Calu3 (cell line): Measurements from ENCODE around the gene EPHB2. TPM values are rescaled to one million over a fixed set of nuclear protein-coding genes. Genes with fewer than 3 reads are reported as not detected.

Source experiments
- BruUV-seq: library from RNA; stranded (reverse); fragments of 400-500 nt; replicated peaks from 2 replicates; lab custom pipeline; 2021; lab: Mats Ljungman, UMichigan
- CTCF ChIA-PET: fragments of 300-600 bp; sonication (Branson Sonifier 250); formaldehyde crosslinking; loops from one replicate; lab custom pipeline; 2022; ENCODE audit warnings: antibody characterized with exemption; lab: Charles Lee
- DNase-seq: peaks from one replicate; pipeline ENCODE4 v3.0.0; 2022
- H3K27ac Mint-ChIP-seq: one replicate; pipeline ENCODE4 v1.8.0; 2022; ENCODE audit warnings: mixed read lengths; ENCODE audit not compliant: unreplicated experiment
- H3K27me3 Mint-ChIP-seq: one replicate; pipeline ENCODE4 v1.8.0; 2022; ENCODE audit warnings: mixed read lengths; ENCODE audit not compliant: unreplicated experiment
- H3K36me3 Mint-ChIP-seq: one replicate; pipeline ENCODE4 v1.8.0; 2022; ENCODE audit warnings: mild to moderate bottlenecking, moderate library complexity, mixed read lengths; ENCODE audit not compliant: insufficient read depth, unreplicated experiment
- H3K4me1 Mint-ChIP-seq: one replicate; pipeline ENCODE4 v1.8.0; 2022; ENCODE audit warnings: mild to moderate bottlenecking, low read depth, mixed read lengths; ENCODE audit not compliant: unreplicated experiment
- H3K4me3 Mint-ChIP-seq: one replicate; pipeline ENCODE4 v1.8.0; 2022; ENCODE audit warnings: mild to moderate bottlenecking, low read depth, moderate library complexity, mixed read lengths; ENCODE audit not compliant: unreplicated experiment
- H3K9me3 Mint-ChIP-seq: one replicate; pipeline ENCODE4 v1.8.0; 2022; ENCODE audit warnings: low read depth, mixed read lengths; ENCODE audit not compliant: unreplicated experiment
- CTCF ChIP-seq: fragments of 200-600 bp; IDR thresholded peaks from one replicate; pipeline ENCODE4 v1.8.0; 2022; ENCODE audit warnings: antibody characterized with exemption; ENCODE audit not compliant: unreplicated experiment
- intact Hi-C: fragments of 100-400 bp; cut with micrococcal nuclease; formaldehyde crosslinking; loops from one replicate; pipeline ENCODE4 v1.10.0; 2022; ENCODE audit not compliant: unreplicated experiment
- total RNA-seq: library from RNA; stranded (reverse); gene quantifications from 2 replicates; pipeline ENCODE4 v1.2.3, GENCODE V29; 2022

Gene EPHB2
- total RNA-seq, 1 experiment from 2014 or later = 19.3 TPM

- intact Hi-C loops = no loop called here
- peaks cover 4% of the 10 kb centered on the region for H3K36me3 Mint-ChIP-seq
- no peak for DNase-seq
- H3K27me3 Mint-ChIP-seq = no peaks in the 10 kb centered on the region
- CTCF ChIA-PET = no interaction called here
- H3K27ac Mint-ChIP-seq = no peak overlapping the region
- H3K9me3 Mint-ChIP-seq = no peaks in the 10 kb centered on the region
- no peaks in the 10 kb centered on the region for H3K4me1 Mint-ChIP-seq
- BruUV-seq = no TSS peak
- no peak overlapping the region for H3K4me3 Mint-ChIP-seq
- TF ChIP-seq CTCF = no peak
Observed at GRCh38 chr1:22874785-22875184, 164.1 kb downstream of the EPHB2 start.

DNA sequence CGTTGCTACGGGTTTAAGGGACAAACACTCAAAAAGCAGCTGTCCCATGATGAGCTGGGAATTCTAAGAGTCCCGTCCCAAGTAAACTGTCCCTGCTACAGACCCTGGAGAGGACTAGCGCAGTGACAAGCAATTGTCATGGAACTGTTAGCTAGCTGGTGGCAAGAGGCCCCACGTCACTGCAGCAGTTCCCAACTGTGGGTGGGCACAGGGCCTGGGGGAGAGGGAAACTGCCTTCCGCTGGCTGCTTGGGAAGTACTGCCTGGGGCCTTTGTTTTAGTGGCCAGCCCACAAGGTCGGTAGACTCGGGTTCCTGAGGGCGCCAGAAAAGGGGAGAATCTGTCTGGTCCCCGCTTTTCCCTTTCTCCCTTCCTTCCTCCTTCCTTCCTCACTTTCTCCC, 164.6 kb downstream of the EPHB2 start:
- Mint-ChIP-seq H3K27me3 (no peaks in the 10 kb centered on the region), H3K9me3 (no peaks in the 10 kb centered on the region), H3K4me1 (no peaks in the 10 kb centered on the region), H3K4me3 (no peak overlapping the region), H3K36me3 (peaks cover 4% of the 10 kb centered on the region), H3K27ac (no peak overlapping the region)
- no TSS peak for BruUV-seq
- no peak for TF ChIP-seq CTCF
- intact Hi-C loops = no loop called here
- CTCF ChIA-PET = no interaction called here
- no peak for DNase-seq

DNA sequence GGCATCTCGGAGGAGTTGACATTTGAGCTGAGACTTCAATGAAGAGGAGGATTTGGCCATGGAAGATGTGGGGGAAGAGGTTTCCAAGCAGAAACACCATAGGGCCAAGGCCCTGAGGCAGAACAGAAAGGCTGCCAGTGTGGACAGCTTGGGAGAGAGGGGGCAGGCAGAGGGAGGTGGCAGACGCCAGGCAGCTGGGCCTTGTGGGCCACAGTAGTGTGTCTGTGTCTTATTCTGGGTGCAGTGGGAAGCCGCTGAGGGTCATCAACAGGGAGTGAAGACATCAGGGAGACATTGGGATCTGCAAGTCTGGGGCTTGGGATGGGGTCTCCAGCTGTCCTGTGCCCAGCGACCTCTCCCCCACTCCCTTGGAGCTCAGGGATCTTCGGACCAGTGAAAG, 165.2 kb downstream of the EPHB2 start:
- H3K4me3 Mint-ChIP-seq = no peak overlapping the region

GRCh38 chr1:22876359-22877111, 165.9 kb downstream of the EPHB2 start:
- DNase-seq = no peak
- Mint-ChIP-seq H3K27ac (no peak overlapping the region), H3K9me3 (no peaks in the 10 kb centered on the region), H3K4me3 (no peak overlapping the region), H3K36me3 (peaks cover 4% of the 10 kb centered on the region), H3K27me3 (no peaks in the 10 kb centered on the region), H3K4me1 (no peaks in the 10 kb centered on the region)
- CTCF ChIA-PET = no interaction called here
- no TSS peak for BruUV-seq
- intact Hi-C loops = no loop called here
- TF ChIP-seq CTCF = no peak

More for the DNA sequence above, 165.2 kb downstream of the EPHB2 start:
- BruUV-seq = no TSS peak
- Mint-ChIP-seq H3K4me1 (no peaks in the 10 kb centered on the region), H3K27me3 (no peaks in the 10 kb centered on the region), H3K36me3 (peaks cover 4% of the 10 kb centered on the region), H3K9me3 (no peaks in the 10 kb centered on the region), H3K27ac (no peak overlapping the region)
- intact Hi-C loops = no loop called here
- no peak for DNase-seq
- CTCF ChIA-PET = no interaction called here
- TF ChIP-seq CTCF = no peak
